HG03442 (cell line): ENCODE data around the gene TRIO.

Experiments
- ATAC-seq: cut with Tn5 transposase; IDR thresholded peaks from one replicate; pipeline ENCODE4 v1.9.1; 2021; ENCODE audit warnings: mild to moderate bottlenecking, moderate library complexity; ENCODE audit not compliant: unreplicated experiment

TRIO gene

GRCh38 chr5:14165375-14166106 lies 22.4 kb downstream of the TRIO start:
- ATAC-seq = no peak

GRCh38 chr5:14166437-14166836 lies 23.3 kb downstream of the TRIO start:
- no peak for ATAC-seq

GRCh38 chr5:14167211-14167845 lies 24.2 kb downstream of the TRIO start:
- ATAC-seq = peak; percentile 50

DNA sequence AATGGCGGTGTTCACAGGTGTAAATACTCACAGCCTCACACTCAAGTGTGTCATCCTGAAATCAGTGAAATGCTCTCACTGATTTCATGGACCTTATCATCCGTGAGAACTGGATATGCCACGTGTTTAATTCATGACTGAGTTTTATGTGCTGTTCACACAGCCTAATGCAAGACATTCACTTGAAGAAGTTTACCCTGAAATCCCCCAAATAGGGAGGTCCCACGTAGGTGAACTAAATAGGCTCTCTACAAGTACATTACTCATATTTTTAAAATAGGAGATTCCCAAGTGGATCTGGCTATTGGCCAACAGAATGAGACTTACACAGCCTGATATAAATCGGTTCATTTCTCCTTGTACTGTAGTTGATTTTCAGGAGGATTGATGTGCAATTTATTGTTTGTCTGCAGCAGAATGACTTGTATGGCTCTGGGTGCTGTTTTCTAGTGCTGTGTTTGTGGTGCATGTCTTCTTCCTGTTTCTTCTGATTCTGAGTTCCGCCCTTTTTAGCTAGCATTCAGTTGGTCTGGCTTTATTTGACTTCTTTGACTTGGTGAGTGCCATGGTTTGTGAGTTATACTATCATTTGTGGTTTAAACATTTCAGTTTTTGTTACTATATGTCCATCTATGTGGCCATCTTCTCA lies 25.1 kb downstream of the TRIO start:
- ATAC-seq = no peak

- ATAC-seq = no peak
Measured at GRCh38 chr5:14168793-14169262, 25.7 kb downstream of the TRIO start.

DNA sequence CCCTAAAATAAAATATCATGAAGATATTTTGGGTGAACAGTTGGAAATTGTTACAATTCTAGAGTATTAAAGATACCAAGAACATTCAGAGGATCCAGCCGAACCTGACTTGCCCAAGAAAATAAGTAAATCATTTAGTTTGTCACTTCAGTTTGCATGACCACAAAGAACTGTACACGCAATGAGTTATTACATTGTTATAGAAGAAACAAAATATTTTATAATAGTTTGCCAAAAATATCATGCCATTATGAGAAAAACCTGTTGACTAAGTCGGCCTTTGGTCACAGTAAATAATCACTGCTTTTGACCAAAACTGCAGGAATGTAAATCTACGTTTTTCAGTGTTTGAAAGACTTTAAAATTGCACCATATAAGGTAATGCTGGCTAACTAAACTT lies 27.9 kb downstream of the TRIO start:
- ATAC-seq = no peak

DNA sequence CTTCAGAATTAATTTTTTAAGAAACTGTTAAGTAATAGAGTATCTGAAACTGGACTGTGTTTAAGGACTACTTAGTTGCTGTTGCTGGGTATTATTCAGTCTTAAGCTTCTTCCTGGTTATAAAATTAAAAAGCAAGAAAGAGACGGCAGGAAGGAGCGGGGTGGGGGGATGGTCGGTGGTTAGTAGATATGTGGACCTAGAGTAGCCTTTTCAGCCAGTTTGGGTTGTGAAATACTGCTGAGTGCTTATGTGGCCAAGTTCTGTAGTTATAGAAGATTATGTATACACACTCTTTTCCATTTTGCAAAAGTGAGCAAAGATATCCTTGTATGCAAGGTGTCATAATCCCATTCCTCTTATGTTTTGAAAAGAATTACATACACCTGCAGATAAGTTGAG lies 28.5 kb downstream of the TRIO start:
- no peak for ATAC-seq

- ATAC-seq = peak; percentile 55
Measured at GRCh38 chr5:14172149-14172795, 29.1 kb downstream of the TRIO start.

- no peak for ATAC-seq
Measured at GRCh38 chr5:14173377-14174229, 30.5 kb downstream of the TRIO start.

GRCh38 chr5:14174230-14174636 lies 31.1 kb downstream of the TRIO start:
- no peak for ATAC-seq

GRCh38 chr5:14175381-14175780 lies 32.2 kb downstream of the TRIO start:
- no peak for ATAC-seq

DNA sequence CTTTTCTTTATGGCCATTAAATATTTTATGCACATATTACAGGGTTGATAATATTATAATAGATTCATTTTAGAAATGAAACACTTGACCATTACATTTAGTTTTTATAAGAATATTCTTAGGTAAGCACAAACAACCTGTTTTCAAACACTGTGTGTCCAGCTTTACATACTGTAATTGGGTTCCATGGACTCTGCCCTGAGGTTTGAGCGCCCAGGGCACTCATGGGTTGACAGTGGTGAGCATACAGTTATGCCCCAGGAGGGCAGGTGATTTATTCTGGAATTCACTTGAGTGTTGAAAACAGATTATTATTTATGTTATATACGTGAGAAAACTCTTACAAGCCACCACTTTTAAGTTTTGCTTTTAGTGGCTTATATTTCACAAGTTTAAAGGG lies 33.7 kb downstream of the TRIO start:
- ATAC-seq = no peak

GRCh38 chr5:14177634-14178033 lies 34.5 kb downstream of the TRIO start:
- ATAC-seq = no peak

GRCh38 chr5:14178091-14178490 lies 34.9 kb downstream of the TRIO start:
- ATAC-seq = no peak

- no peak for ATAC-seq
Measured at GRCh38 chr5:14178671-14179211, 35.6 kb downstream of the TRIO start.

DNA sequence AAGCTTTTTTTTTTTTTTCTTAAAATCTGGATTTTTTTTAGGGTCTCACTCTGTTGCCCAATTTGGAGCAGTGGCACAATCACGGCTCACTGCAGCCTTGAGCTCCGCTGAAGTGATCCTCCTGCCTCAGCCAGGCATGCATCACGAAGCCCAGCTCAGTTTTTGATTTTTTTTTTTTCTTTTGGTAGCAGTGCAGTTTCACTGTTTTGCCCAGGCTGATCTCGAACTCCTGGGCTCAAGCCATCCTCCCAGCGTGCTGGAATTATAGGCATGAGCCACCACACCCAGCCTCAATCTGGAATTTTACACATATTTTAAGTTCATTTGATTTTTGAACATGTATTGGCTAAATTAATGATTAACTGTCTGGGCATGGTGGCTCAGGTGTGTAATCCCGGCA lies 36.3 kb downstream of the TRIO start:
- ATAC-seq = no peak

GRCh38 chr5:14180437-14180836 lies 37.3 kb downstream of the TRIO start:
- no peak for ATAC-seq

DNA sequence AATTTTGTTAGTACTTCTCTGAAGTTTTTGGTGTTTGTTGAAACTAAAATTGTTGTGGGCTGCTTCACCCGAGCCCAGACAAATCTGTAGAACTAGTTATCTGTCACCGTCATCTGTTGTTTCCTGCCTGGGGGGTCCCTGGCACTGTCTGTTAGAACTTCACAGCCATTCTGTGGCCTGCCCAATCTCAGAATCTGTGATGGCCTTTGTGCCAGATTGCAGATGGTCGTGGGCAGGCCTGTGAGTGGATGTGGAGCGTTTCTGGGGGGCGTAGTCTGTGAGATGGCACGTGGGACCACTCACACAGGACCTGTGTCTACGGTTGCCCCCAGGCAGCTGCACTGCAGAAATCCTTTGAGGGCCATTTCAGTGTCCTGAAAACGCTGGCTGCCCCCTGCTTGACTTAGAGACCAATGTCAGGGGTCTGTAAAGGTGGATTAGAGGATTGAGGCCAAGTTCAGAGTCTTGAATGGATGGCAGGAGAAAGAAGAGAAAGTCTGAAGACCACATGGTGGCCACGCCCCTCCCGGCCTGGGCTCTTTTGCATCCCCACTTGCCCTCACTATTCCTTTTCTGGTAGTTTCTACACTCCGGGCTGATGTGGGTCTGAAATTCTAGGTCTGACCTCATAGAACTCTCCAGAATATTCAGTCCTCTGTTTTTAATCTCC lies 38.3 kb downstream of the TRIO start:
- ATAC-seq = no peak

GRCh38 chr5:14182761-14183160 lies 39.6 kb downstream of the TRIO start:
- no peak for ATAC-seq
